ENCODE measurements around the gene TESPA1. TPM values are rescaled to one million over a fixed set of nuclear protein-coding genes. Genes with fewer than 3 reads are reported as not detected.

TESPA1 gene
- total RNA-seq, 1 donor from 2014 or later: not detected

GRCh38 chr12:54997929-54998522 is 13.5 kb upstream of the TESPA1 start:
- peaks cover 7% of the 10 kb centered on the region for H3K27me3 Mint-ChIP-seq (ENCODE audit: low read depth)
- DNase-seq (ENCODE audit: low read depth, low spot score): no peak
- no peak overlapping the region for H3K27ac Mint-ChIP-seq (ENCODE audit: unreplicated experiment)
- H3K4me1 Mint-ChIP-seq: peaks cover 11% of the 10 kb centered on the region
- no peak for TF ChIP-seq CTCF (conservative IDR thresholded peaks at IDR 0.05)
- no peak overlapping the region for H3K4me3 Mint-ChIP-seq
- no peaks in the 10 kb centered on the region for H3K36me3 Mint-ChIP-seq (ENCODE audit: low read depth)
- no peaks in the 10 kb centered on the region for H3K9me3 Mint-ChIP-seq

- no peaks in the 10 kb centered on the region for H3K9me3 Mint-ChIP-seq
- no peaks in the 10 kb centered on the region for H3K36me3 Mint-ChIP-seq (ENCODE audit: low read depth)
Measured at GRCh38 chr12:54996205-54996604, 11.6 kb upstream of the TESPA1 start.

GRCh38 chr12:54993181-54993835 is 8.7 kb upstream of the TESPA1 start:
- no peak overlapping the region for H3K27ac Mint-ChIP-seq (ENCODE audit: unreplicated experiment)
- H3K4me1 Mint-ChIP-seq: peaks cover 8% of the 10 kb centered on the region
- H3K9me3 Mint-ChIP-seq: no peaks in the 10 kb centered on the region
- peak; percentile 53 for DNase-seq (ENCODE audit: low read depth, low spot score)
- no peak overlapping the region for H3K4me3 Mint-ChIP-seq
- TF ChIP-seq CTCF (conservative IDR thresholded peaks at IDR 0.05): peak; percentile 93
- peaks cover 7% of the 10 kb centered on the region for H3K27me3 Mint-ChIP-seq (ENCODE audit: low read depth)
- H3K36me3 Mint-ChIP-seq (ENCODE audit: low read depth): no peaks in the 10 kb centered on the region

More at GRCh38 chr12:54996205-54996604, 11.6 kb upstream of the TESPA1 start:
- TF ChIP-seq CTCF (conservative IDR thresholded peaks at IDR 0.05): no peak
- H3K27me3 Mint-ChIP-seq (ENCODE audit: low read depth): peaks cover 7% of the 10 kb centered on the region
- H3K27ac Mint-ChIP-seq (ENCODE audit: unreplicated experiment): peak overlapping the region; percentile 69
- DNase-seq (ENCODE audit: low read depth, low spot score): no peak
- no peak overlapping the region for H3K4me3 Mint-ChIP-seq
- peaks cover 11% of the 10 kb centered on the region for H3K4me1 Mint-ChIP-seq

GRCh38 chr12:54991991-54992375 is 7.4 kb upstream of the TESPA1 start:
- no peak for TF ChIP-seq CTCF (conservative IDR thresholded peaks at IDR 0.05)
- no peak overlapping the region for H3K27ac Mint-ChIP-seq (ENCODE audit: unreplicated experiment)
- no peaks in the 10 kb centered on the region for H3K9me3 Mint-ChIP-seq
- no peak overlapping the region for H3K4me3 Mint-ChIP-seq
- no peak for DNase-seq (ENCODE audit: low read depth, low spot score)
- H3K4me1 Mint-ChIP-seq: no peaks in the 10 kb centered on the region
- H3K36me3 Mint-ChIP-seq (ENCODE audit: low read depth): no peaks in the 10 kb centered on the region
- H3K27me3 Mint-ChIP-seq (ENCODE audit: low read depth): peaks cover 2% of the 10 kb centered on the region

- no peak for DNase-seq (ENCODE audit: low read depth, low spot score)
- H3K27ac Mint-ChIP-seq (ENCODE audit: unreplicated experiment): no peak overlapping the region
- no peaks in the 10 kb centered on the region for H3K9me3 Mint-ChIP-seq
- no peak overlapping the region for H3K4me3 Mint-ChIP-seq
- H3K27me3 Mint-ChIP-seq (ENCODE audit: low read depth): peaks cover 2% of the 10 kb centered on the region
- H3K36me3 Mint-ChIP-seq (ENCODE audit: low read depth): no peaks in the 10 kb centered on the region
- no peaks in the 10 kb centered on the region for H3K4me1 Mint-ChIP-seq
- no peak for TF ChIP-seq CTCF (conservative IDR thresholded peaks at IDR 0.05)
Measured at GRCh38 chr12:54991161-54991990, 6.8 kb upstream of the TESPA1 start.

All from neural crest cell (in vitro differentiated cells).